Lung (tissue), 13 donors: Measurements from ENCODE around the gene RAB9B. TPM values are rescaled to one million over a fixed set of nuclear protein-coding genes. Genes with fewer than 3 reads are reported as not detected.

Experiments
- ATAC-seq: fragments of 200-7000 bp; cut with Tn5 transposase; one replicate; pipeline ENCODE4 v1.9.1; 2020; ENCODE audit warnings: moderate number of reproducible peaks; ENCODE audit not compliant: insufficient read depth, low FRiP score
- DNase-seq, 3 donors: peaks; one replicate each; pipeline ENCODE4 v3.0.0-alpha.2; 2013 to 2017
- H3K27ac ChIP-seq, 2 donors: one replicate each; pipeline ENCODE4 v1.5.1; 2013; ENCODE audit warnings: mild to moderate bottlenecking in 2 of 2, moderate library complexity in 2 of 2, control low read depth in 1 of 2, inconsistent platforms in 1 of 2, low read depth in 1 of 2, low read length in 1 of 2
- H3K27me3 ChIP-seq, 3 donors: one replicate each; pipeline ENCODE4 v1.5.1; 2013; ENCODE audit warnings: low read length in 2 of 3; ENCODE audit not compliant: control insufficient read depth in 3 of 3, insufficient read depth in 3 of 3
- H3K36me3 ChIP-seq, 4 donors: one replicate each; pipeline ENCODE4 v1.5.1; 2013; ENCODE audit warnings: low read length in 4 of 4, mild to moderate bottlenecking in 1 of 4, moderate library complexity in 1 of 4; ENCODE audit not compliant: control insufficient read depth in 4 of 4, insufficient read depth in 4 of 4
- H3K4me1 ChIP-seq, 5 donors: one replicate each; pipeline ENCODE4 v1.5.1; 2013; ENCODE audit warnings: low read length in 5 of 5, mild to moderate bottlenecking in 2 of 5, moderate library complexity in 1 of 5; ENCODE audit not compliant: control insufficient read depth in 5 of 5, insufficient read depth in 5 of 5
- H3K4me3 ChIP-seq: one replicate; pipeline ENCODE4 v1.5.1; 2013; ENCODE audit warnings: mild to moderate bottlenecking, control low read depth, moderate library complexity
- H3K9ac ChIP-seq, 2 donors: one replicate each; pipeline ENCODE4 v1.5.1; 2013; ENCODE audit warnings: low read length in 2 of 2, control low read depth in 1 of 2; ENCODE audit not compliant: insufficient read depth in 1 of 2
- H3K9me3 ChIP-seq, 4 donors: one replicate each; pipeline ENCODE4 v1.5.1; 2013; ENCODE audit warnings: low read length in 3 of 4, mild to moderate bottlenecking in 1 of 4, moderate library complexity in 1 of 4; ENCODE audit not compliant: control insufficient read depth in 4 of 4, insufficient read depth in 3 of 4
- WGBS, 2 donors: extraction: QIAGEN DNeasy Blood & Tissue Kit; methylation state at CpG; one replicate each; pipeline ENCODE4 v1.1.7; 2013; 5-methylcytosine and 5-hydroxymethylcytosine counted together
- polyA plus RNA-seq, 2 donors: library from polyadenylated mRNA; stranded (reverse); fragments of 200-250 nt; gene quantifications; one replicate each; pipeline ENCODE4 v1.2.1, GENCODE V29; 2013
- small RNA-seq: library from RNA; depleted of rRNA; stranded (forward); fragments of <200 nt; gene quantifications from one replicate; pipeline ENCODE3, GENCODE V24; 2014; ENCODE audit warnings: low replicate concordance
- total RNA-seq, 2 donors: library from RNA; depleted of rRNA in 1 of 2; stranded (reverse); fragments of >200 nt in 1 of 2; gene quantifications; one replicate each; pipeline ENCODE4 v1.2.1, GENCODE V29; 2014 to 2021
- TF ChIP-seq, protein P1 (sequence below): IDR thresholded peaks from 2 replicates; pipeline ENCODE4 v1.5.1; 2012; ENCODE audit warnings: mild to moderate bottlenecking; ENCODE audit errors: control extremely low read depth, extremely low read depth
- donor health status: control.
- donor health status: control.
- donor health status: Bipolar disorder and iron deficiency.
- donor health status: healthy.
- donor health status: DM: yes; HTN: yes; CAD: no.

RAB9B gene
- total and polyA plus RNA-seq, 4 donors: 0.16 to 3.3 (median 0.46) TPM

DNA sequence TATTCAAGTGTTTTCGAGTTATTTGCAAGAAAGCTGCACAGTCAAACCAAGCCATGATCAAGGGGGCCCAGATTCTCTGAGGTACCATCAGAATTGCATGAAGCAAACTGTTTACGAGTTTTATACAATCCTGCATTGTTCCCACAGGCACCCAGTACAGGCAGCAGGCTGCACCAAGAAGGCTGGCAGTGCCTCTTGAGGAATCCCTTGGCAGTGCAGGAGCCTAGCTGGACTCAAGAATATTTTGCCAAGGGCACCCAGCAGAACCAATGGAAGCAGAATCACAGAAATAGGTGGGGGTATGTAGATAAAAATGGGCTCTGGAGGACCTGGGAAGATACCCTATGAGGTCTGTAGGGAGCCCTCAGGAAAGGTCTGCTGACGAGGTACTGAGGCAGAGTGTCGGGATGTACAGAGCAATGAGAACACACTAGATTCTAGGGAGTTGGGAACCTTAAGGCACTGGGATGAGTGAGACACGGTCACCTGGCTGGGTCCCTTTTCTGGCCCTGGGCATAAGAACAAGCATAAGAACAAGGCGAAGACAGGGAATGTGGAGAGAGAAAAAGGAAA, 57.9 kb downstream of the RAB9B start:
- H3K4me1 ChIP-seq: peaks cover 0 to 5% (median 0%) of the 10 kb centered on the region in 5 donors
- H3K27me3 ChIP-seq: peaks cover 7 to 59% (median 11%) of the 10 kb centered on the region in 3 donors
- DNase-seq (no peak), ATAC-seq (no peak)
- TF ChIP-seq, protein P1, sequence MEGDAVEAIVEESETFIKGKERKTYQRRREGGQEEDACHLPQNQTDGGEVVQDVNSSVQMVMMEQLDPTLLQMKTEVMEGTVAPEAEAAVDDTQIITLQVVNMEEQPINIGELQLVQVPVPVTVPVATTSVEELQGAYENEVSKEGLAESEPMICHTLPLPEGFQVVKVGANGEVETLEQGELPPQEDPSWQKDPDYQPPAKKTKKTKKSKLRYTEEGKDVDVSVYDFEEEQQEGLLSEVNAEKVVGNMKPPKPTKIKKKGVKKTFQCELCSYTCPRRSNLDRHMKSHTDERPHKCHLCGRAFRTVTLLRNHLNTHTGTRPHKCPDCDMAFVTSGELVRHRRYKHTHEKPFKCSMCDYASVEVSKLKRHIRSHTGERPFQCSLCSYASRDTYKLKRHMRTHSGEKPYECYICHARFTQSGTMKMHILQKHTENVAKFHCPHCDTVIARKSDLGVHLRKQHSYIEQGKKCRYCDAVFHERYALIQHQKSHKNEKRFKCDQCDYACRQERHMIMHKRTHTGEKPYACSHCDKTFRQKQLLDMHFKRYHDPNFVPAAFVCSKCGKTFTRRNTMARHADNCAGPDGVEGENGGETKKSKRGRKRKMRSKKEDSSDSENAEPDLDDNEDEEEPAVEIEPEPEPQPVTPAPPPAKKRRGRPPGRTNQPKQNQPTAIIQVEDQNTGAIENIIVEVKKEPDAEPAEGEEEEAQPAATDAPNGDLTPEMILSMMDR: no peak
- H3K9ac ChIP-seq: no peak overlapping the region
- H3K9me3 ChIP-seq: no peaks in the 10 kb centered on the region
- no peak overlapping the region for H3K27ac ChIP-seq
- WGBS, 2 donors: 70 to 79% methylated on average over 6 of the region's 6 CpGs
- no peak overlapping the region for H3K4me3 ChIP-seq
- no peaks in the 10 kb centered on the region for H3K36me3 ChIP-seq

DNA sequence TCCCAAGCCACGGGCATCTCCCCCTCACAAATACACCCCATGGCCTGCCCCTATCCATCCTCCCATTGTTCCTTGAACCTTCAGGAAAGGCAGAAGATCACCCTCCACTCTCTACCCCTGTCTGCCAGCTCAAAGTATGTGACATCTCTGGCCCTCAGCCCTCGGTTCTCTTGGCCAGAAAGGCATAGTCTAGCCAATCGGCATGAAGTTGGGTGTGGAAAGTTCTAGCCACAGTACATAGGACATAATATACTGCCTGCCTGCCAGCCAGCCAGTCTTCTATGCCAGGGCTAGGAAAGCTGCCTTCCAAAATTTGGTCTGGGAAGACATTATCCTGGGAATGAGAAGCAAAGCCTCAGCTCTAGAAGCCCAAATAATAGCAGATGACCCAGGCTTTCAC, 58.6 kb downstream of the RAB9B start:
- DNase-seq: no peak

More for the DNA sequence above, 58.6 kb downstream of the RAB9B start:
- Histone ChIP-seq H3K9ac (no peak overlapping the region), H3K36me3 (no peaks in the 10 kb centered on the region), H3K9me3 (peaks cover 0 to 3% (median 0%) of the 10 kb centered on the region in 4 donors), H3K4me1 (no peaks in the 10 kb centered on the region), H3K27me3 (peaks cover 7 to 56% (median 14%) of the 10 kb centered on the region in 3 donors), H3K27ac (no peak overlapping the region), H3K4me3 (no peak overlapping the region)
- no peak for ATAC-seq
- WGBS, 2 donors: 59 to 78% methylated on average over 3 of the region's 3 CpGs
- TF ChIP-seq, protein P1: no peak

Small RNA genes within 50 kb of the gene (small RNA-seq; reads per million reads assigned to genes)
- not detected for gene RNA5SP511

Other genes starting within 250 kb of the RAB9B start
- gene TCEAL4, start 246.7 kb downstream of the RAB9B start, total RNA-seq: 10 to 100 TPM; 35.6 to 89.0 TPM
- 100 to 1,000 TPM in 1 of 2 donors, 10 to 100 TPM in 1; 83.5 to 214 TPM for gene TCEAL4, start 246.7 kb downstream of the RAB9B start, polyA plus RNA-seq
- gene TCEAL3, start 224.3 kb downstream of the RAB9B start, total RNA-seq: 10 to 100 TPM in 1 of 2 donors, 1 to 10 TPM in 1; 5.9 to 28.0 TPM
- gene TCEAL3, start 224.3 kb downstream of the RAB9B start, polyA plus RNA-seq: 10 to 100 TPM; 29.8 to 37.9 TPM
- 10 to 100 TPM; 28.9 to 33.4 TPM for gene TCEAL1, start 203.3 kb downstream of the RAB9B start, total RNA-seq
- 10 to 100 TPM; 23.8 to 27.6 TPM for gene TCEAL1, start 203.3 kb downstream of the RAB9B start, polyA plus RNA-seq
- gene MORF4L2, start 145.6 kb downstream of the RAB9B start, total RNA-seq: 100 to 1,000 TPM; 236 to 264 TPM
- 100 to 1,000 TPM; 180 to 321 TPM for gene MORF4L2, start 145.6 kb downstream of the RAB9B start, polyA plus RNA-seq
- gene TMEM31, start 121.3 kb downstream of the RAB9B start, total RNA-seq: under 1 TPM in 1 of 2 donors, not detected in 1; 0.65 TPM
- gene TMEM31, start 121.3 kb downstream of the RAB9B start, polyA plus RNA-seq: under 1 TPM in 1 of 2 donors, not detected in 1; 0.30 TPM
- gene PLP1, start 55.4 kb downstream of the RAB9B start, total RNA-seq: 1 to 10 TPM in 1 of 2 donors, under 1 TPM in 1; 0.52 to 9.3 TPM
- under 1 TPM; 0.06 to 0.15 TPM for gene PLP1, start 55.4 kb downstream of the RAB9B start, polyA plus RNA-seq
- 1 to 10 TPM; 1.7 to 6.2 TPM for gene TMSB15B, start 130.4 kb upstream of the RAB9B start, total RNA-seq
- gene TMSB15B, start 130.4 kb upstream of the RAB9B start, polyA plus RNA-seq: 1 to 10 TPM; 1.2 to 3.3 TPM
- gene H2BW1, start 181.5 kb upstream of the RAB9B start, total RNA-seq: not detected
- gene H2BW1, start 181.5 kb upstream of the RAB9B start, polyA plus RNA-seq: not detected
- gene H2BW2, start 207.7 kb upstream of the RAB9B start, total RNA-seq: not detected
- not detected for gene H2BW2, start 207.7 kb upstream of the RAB9B start, polyA plus RNA-seq
- gene TMSB15C, start 244.0 kb upstream of the RAB9B start, total RNA-seq: 10 to 100 TPM in 1 of 2 donors, under 1 TPM in 1; 0.86 to 12.3 TPM
- gene TMSB15C, start 244.0 kb upstream of the RAB9B start, polyA plus RNA-seq: under 1 TPM; 0.26 to 0.61 TPM